Measurements from ENCODE around the gene RGS19.

RGS19 gene

DNA sequence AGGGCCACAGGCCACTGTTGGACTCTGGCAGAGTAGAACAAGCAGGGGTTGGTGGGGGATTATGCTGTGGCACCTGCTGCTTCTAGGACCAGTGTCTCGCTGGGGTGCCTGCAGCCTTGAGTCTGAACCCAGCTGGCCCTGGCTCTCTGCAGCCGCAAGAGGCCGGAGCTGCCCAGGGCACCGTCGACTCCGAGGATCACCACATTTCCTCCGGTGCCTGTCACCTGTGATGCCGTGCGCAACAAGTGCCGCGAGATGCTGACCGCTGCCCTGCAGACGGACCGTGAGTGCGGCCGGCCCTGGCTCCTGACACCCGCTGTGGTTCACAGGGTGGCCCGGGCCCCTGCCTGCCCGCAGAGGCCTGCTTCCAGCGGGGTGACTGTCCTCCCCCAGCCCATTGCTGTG, 10.1 kb downstream of the RGS19 start:
- H3K4me3 ChIP-seq (ENCODE audit: low read depth, low read length) = no peak overlapping the region
- H3K27me3 ChIP-seq (ENCODE audit: insufficient read depth, low read depth, severe bottlenecking) = no peaks in the 10 kb centered on the region
- DNase-seq = no peak
- no peaks in the 10 kb centered on the region for H3K36me3 ChIP-seq
- no peak overlapping the region for H3K27ac ChIP-seq
- H3K9me3 ChIP-seq (ENCODE audit: severe bottlenecking) = no peaks in the 10 kb centered on the region
- TF ChIP-seq CTCF (IDR thresholded peaks at IDR 0.05; ENCODE audit: low read depth, low read length) = no peak

DNA sequence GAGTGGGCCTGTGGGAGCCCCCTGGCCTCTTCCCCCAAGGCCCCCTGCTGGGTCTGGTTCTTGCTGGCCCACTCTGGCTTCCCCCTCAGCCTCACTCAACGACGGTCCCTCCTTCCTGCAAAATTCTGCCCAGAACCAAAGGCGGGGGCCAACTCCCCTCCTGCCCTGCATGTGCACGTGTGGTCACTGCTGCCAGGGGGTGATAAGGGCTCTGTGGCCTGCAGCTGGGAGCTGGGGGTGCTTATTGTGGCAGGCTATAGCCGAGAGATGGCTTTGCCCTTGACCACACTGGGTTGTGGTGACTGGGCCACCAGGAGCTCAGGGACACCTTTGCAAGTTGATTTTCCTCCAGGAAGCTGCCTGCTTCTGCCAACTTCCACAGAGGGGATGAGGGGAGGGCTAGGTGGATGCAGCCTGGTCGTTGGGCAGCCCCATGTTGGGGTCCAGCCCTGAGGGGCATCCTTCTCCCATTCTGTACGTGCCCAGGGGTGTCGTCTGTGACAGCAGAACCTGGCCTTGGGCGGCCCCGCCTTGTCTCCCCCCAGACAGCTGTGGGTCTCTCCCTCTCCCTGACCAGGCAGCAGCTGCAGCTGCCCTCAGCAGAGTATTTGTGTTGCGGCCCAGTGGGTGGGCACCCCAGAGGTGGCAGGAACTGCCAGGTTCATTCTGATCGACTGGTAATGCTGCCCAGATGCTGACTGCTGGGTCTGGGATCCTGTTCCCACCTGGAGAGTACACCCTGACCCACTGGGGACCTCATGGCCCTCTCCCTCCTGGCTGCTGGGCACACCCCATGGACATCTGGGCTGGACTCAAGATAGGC, 10.7 kb downstream of the RGS19 start:
- H3K4me3 ChIP-seq (ENCODE audit: low read depth, low read length) = no peak overlapping the region
- no peak for DNase-seq
- H3K27ac ChIP-seq = no peak overlapping the region
- H3K36me3 ChIP-seq = no peaks in the 10 kb centered on the region
- no peaks in the 10 kb centered on the region for H3K27me3 ChIP-seq (ENCODE audit: insufficient read depth, low read depth, severe bottlenecking)
- no peaks in the 10 kb centered on the region for H3K9me3 ChIP-seq (ENCODE audit: severe bottlenecking)
- TF ChIP-seq CTCF (IDR thresholded peaks at IDR 0.05; ENCODE audit: low read depth, low read length) = no peak

- TF ChIP-seq CTCF (IDR thresholded peaks at IDR 0.05; ENCODE audit: low read depth, low read length) = no peak
- H3K27ac ChIP-seq = no peak overlapping the region
- H3K4me3 ChIP-seq (ENCODE audit: low read depth, low read length) = no peak overlapping the region
- no peaks in the 10 kb centered on the region for H3K27me3 ChIP-seq (ENCODE audit: insufficient read depth, low read depth, severe bottlenecking)
- no peaks in the 10 kb centered on the region for H3K9me3 ChIP-seq (ENCODE audit: severe bottlenecking)
- H3K36me3 ChIP-seq = no peaks in the 10 kb centered on the region
- DNase-seq = no peak
Observed at GRCh38 chr20:64067733-64068307, 11.5 kb downstream of the RGS19 start.

DNA sequence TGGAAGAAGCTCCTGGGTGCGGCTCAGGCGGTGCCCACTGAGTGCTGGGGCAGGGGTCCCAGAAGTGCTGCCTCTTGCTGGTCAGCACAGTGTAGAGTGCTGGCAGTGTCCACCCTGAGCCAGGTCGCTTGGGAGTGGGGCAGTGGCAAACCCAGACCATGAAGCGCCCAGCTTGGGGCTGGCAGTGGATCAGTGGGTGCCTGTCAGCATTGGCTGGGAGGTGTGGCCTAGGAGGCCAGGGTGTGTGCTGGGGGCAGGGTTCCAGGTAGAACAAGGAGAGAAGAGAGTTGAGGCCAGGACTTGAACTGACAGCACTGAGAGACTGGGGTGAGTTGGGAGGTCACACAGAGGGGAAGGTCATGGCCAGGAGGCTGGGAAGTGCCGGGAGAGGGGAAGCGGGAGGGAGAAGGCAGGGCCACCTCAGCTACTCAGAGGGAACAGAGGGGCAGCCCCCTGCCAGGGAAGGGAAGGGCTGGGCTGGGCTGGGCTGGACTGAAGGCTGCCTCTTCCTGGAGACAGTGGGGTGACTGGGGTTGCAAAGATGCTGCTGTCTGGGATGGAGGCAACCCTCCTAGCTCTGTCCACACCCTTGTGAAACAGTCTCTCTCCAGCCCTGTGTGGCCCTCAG, 12.2 kb downstream of the RGS19 start:
- Histone ChIP-seq H3K4me3 (ENCODE audit: low read depth, low read length) (no peak overlapping the region), H3K9me3 (ENCODE audit: severe bottlenecking) (no peaks in the 10 kb centered on the region), H3K27ac (no peak overlapping the region), H3K36me3 (no peaks in the 10 kb centered on the region), H3K27me3 (ENCODE audit: insufficient read depth, low read depth, severe bottlenecking) (no peaks in the 10 kb centered on the region)
- no peak for TF ChIP-seq CTCF (IDR thresholded peaks at IDR 0.05; ENCODE audit: low read depth, low read length)
- no peak for DNase-seq

DNA sequence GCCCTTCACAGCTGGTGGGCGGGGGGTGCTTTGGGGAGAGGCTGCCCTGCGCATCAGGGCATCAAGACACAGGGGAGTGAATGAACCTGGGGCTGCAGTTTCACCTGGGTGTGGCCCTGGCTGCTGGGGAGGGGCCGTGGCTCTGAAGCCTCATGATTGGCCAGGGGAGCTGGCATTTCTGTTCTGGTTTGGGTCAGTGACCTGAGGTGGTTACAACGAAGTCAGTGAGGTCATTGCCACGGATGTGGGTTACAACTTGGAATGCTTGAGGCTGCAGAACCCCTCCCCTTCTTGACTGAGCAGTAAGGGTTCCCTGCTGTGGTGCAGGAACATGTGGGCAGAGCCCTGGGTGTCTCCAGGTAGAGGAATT, 13.4 kb downstream of the RGS19 start:
- Histone ChIP-seq H3K36me3 (no peaks in the 10 kb centered on the region), H3K27ac (no peak overlapping the region), H3K9me3 (ENCODE audit: severe bottlenecking) (no peaks in the 10 kb centered on the region), H3K27me3 (ENCODE audit: insufficient read depth, low read depth, severe bottlenecking) (no peaks in the 10 kb centered on the region), H3K4me3 (ENCODE audit: low read depth, low read length) (no peak overlapping the region)
- DNase-seq = no peak
- TF ChIP-seq CTCF (IDR thresholded peaks at IDR 0.05; ENCODE audit: low read depth, low read length) = no peak

Data from WERI-Rb-1 (cell line).